KG1 (cell line): ENCODE measurements around the gene ANXA6.
A peak's percentile ranks its signal among the peaks of the same experiment; 100 is the strongest.

ENCODE experiments used
- DNase-seq: peaks from one replicate; lab custom pipeline; 2025; lab: John Stamatoyannopoulos, UW

Gene ANXA6

GRCh38 chr5:151063142-151063989, 94.2 kb downstream of the ANXA6 start:
- DNase-seq = no peak

- no peak for DNase-seq
Measured at GRCh38 chr5:151062405-151063141, 95.0 kb downstream of the ANXA6 start.

DNA sequence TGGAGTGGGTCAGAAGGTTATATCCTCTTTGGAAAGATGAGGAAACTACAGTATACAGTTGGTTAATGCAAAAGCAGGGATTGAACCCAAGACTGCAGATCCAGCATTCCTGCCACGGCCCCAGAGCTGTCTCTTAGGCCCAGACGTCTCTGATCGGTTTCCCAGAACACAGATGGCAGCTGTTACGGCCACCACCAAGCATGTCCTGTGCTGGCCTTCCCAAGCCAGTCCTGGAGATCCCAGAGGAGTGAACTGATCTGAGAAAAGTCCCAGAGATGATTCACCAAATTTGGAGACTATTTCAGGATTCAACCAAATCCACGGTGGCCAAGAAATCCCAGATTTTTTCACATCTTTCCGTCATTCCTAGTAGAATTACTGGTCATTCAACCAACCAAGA, 96.8 kb downstream of the ANXA6 start:
- no peak for DNase-seq

GRCh38 chr5:151058891-151059489, 98.6 kb downstream of the ANXA6 start:
- no peak for DNase-seq

GRCh38 chr5:151058301-151058700, 99.3 kb downstream of the ANXA6 start:
- no peak for DNase-seq

GRCh38 chr5:151056379-151057325, 100.9 kb downstream of the ANXA6 start:
- no peak for DNase-seq

DNA sequence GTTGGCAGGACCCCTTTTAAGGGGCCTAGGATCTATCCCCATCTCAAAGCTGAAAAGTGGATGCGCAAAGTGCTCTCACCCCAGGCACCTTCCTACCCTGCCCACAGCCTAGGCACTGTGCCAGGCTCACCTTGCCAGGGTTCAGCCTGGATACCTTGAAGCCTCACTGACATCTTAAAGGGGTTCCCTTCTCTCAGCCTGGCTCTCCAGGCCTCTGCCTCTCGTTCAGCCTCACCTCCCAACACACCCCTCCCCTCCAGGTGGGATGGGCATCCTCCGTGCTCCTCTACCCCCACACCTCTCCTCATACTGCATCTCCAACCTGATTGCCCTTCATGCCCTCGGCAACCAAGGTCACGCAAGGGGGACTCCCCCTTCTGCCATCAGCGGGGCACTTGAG, 102.2 kb downstream of the ANXA6 start:
- DNase-seq = no peak

- no peak for DNase-seq
Measured at GRCh38 chr5:151054709-151055108, 102.9 kb downstream of the ANXA6 start.

- no peak for DNase-seq
Measured at GRCh38 chr5:151053796-151054462, 103.7 kb downstream of the ANXA6 start.

GRCh38 chr5:151052836-151053235, 104.7 kb downstream of the ANXA6 start:
- DNase-seq = no peak

DNA sequence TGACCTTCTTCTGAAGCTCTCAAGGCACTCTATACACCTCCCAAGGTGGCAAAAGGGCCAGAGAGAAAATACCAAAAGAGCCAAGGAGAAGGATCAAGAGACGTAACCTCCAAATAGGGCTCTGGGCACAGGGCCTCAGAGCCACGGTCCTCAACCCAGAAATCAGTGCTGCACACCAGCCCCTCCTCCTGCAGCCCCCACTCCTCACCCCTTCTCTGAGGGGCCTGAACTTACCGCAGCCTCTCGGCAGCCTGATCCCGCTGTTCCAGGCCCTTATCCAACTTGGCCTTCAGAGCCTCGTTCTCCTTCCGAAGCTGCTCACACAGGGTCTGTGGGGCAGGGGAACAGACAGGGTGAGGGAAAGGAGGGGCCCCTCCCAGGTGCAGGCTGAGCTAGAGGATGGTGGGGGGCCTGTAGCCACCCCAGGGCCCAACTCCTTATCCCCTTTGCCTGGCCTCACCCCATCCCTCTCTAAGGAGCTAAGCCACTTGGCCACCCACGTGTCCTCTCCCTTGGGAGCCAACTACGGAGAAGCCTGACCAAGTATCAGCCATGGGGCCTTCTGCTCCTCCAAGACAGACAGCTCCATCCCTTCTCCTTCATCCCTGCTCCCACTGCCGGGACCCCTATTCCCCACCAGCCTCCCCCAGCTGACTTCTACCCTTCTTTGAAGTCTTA, 105.5 kb downstream of the ANXA6 start:
- no peak for DNase-seq

GRCh38 chr5:151051066-151051930, 106.3 kb downstream of the ANXA6 start:
- DNase-seq = peak; percentile 10
